HG03521 (cell line): ENCODE data around the gene TNP1.

Experiments used
- ATAC-seq: cut with Tn5 transposase; IDR thresholded peaks from one replicate; pipeline ENCODE4 v1.9.1; 2021; ENCODE audit warnings: mild to moderate bottlenecking, moderate library complexity; ENCODE audit not compliant: unreplicated experiment

Gene TNP1, protein sequence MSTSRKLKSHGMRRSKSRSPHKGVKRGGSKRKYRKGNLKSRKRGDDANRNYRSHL

DNA sequence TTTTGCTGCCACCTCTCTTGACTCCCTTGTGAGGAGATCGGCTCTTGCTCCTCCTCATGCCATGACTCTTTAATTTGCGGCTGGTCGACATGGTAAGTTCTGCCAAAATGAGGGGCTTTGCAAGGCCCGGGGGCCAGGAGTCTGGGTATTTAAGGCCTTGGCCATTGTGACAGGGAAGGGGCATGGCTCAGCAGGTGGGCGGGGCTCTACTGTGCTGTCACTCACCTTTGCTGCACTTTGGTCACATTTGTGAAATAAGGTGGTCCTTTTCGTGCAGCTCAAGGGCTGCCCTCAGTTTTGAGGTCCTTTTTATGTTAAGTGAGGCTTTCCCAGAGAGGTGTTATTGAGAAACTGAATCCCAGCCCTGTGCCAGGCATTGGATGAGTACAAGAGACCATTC, at the start of gene TNP1:
Gene TNP1 (minus strand): TSS at position 121 of the 400 bp plus-strand sequence. CDS start 30 bp downstream, at position 91.
- no peak for ATAC-seq

DNA sequence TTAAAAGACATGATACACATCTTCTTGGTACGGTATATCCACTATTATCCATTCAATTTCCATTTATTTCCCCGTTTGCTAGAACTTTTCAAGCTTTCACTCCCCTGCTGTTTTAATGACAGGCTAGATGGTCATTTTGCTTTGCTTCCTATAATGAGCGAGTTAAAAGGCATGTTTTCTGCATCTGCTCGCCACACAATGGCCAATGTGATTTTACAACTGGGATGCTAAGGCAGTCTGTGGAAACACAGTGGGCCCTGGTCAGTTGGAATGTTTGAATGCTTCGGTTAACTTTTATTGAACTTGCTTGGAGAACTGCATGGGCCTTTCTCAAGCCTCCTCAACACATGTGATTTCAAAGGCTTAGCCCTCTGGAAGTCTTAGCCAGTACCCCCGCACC, 48.4 kb upstream of the TNP1 start:
- no peak for ATAC-seq

DNA sequence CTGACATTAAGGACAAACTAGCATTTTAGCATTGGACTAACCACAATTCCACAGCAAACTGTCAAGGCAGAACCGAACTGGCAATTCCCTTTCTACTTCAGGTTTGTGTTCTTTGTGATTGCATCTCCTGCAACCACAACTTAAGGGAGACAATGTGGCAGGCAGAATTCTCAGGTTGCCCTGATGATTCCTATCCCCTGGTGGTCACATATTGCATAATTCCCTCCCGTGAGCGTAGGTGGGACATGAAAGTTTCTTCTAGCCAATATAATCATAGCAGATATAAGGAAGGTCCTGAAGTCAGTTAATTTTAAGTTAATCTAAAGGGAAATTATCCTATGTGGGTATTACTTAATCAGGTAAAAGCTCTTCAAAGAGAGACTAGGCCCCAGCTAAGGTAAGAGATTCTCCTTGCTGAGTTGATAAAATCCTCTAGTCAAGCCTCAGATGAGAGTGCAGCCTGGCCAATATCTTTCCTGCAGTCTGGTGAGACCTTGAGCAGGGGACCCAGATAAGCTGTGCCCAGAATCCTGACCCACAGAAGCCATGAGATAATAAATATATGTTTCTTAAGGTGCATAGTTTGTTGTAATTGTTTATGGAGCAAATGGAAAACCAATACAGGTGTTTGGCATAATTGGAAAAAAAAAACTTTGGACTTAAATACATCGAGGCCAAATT, 45.9 kb upstream of the TNP1 start:
- no peak for ATAC-seq

DNA sequence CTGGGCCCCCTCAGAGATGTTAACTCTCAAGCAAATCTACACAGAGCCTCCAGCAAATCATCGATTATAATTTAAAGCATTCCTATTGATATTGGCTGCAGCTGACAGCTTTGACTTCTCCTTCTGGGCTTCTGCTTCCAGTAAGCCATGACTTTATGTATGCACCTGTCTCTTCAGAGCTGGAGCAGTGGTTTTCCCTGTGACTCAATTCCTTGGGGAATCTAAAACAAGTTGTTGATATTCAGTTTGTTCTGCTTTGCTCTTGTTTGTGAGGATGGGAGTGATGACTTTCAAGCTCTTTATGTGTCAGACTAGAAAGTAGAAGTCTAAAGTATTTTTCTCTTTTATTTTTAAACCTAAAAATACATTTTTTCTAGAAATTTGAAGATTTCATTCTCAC, 45.1 kb upstream of the TNP1 start:
- no peak for ATAC-seq

DNA sequence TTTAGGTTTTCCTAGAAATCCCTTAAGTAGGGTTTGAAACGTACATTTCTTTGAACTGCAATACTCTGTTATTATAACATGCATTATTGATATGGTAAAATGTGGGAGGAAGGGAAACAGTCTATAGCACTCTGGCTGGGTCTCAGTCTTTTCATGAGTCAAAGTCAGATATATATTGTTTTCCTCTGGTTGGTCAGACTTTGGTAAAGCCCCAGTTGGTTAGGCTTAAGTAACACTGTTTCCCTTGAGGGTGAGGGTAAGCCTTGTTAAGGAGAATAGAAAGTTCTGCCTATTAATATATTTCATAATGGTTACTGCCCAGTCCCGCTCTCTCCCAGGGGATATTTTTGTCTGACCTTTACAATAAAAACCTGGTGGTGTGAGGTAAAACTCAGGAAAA, 44.7 kb upstream of the TNP1 start:
- no peak for ATAC-seq

DNA sequence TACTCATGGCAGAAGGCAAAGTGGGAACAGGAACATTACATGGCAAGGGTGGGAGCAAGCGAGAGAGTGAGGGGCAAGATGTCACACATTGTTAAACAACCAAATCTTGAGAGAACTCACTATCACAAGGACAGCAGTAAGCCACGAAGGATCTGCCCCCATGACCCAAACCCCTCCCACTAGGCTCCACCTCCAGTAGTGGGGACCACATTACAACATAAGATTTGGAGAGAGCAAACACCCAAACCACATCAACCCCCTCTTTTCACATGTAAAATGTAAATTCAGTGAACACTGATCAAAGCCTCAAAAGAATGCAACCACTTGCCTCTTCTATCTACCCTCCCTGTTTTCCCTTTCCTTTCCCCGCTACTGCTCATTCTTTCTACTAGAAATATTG, 43.6 kb upstream of the TNP1 start:
- no peak for ATAC-seq

DNA sequence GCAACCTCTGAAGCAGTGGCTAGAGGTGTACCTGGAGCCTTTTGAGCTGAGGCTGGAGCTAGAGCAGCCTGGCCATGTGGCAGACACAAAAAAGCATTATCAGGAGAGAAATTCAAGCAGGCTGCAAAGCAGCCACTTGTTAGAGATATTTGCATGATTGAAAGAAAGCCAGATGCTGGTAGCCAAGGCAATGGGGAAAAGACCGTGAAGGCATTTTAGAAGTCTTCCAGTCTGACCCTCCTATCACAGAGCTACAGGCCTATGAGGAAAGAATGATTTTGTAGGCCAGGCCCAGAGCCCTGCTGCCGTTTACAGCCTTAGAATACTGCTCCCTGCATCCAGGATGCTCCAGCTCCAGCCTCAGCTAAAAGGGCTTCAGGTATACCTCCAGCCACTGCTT, 41.4 kb upstream of the TNP1 start:
- no peak for ATAC-seq

DNA sequence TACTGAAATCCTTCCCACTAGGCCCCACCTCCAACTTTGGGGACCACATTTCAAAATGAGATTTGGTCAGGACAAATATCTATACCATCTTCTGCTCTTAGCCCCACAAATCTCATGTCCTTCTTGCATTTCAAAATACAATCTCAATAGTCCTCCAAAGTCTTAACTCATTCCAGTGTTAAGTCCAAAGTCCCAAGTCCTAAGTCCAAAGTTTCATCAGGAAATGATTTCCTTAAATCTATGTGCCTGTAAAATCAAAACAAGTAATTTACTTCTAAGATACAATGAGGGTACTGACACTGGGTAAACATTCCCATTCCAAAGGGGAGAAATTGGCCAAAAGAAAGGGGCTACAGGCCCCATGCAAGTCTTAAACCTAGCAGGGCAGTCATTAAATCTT, 40.5 kb upstream of the TNP1 start:
- ATAC-seq: no peak

DNA sequence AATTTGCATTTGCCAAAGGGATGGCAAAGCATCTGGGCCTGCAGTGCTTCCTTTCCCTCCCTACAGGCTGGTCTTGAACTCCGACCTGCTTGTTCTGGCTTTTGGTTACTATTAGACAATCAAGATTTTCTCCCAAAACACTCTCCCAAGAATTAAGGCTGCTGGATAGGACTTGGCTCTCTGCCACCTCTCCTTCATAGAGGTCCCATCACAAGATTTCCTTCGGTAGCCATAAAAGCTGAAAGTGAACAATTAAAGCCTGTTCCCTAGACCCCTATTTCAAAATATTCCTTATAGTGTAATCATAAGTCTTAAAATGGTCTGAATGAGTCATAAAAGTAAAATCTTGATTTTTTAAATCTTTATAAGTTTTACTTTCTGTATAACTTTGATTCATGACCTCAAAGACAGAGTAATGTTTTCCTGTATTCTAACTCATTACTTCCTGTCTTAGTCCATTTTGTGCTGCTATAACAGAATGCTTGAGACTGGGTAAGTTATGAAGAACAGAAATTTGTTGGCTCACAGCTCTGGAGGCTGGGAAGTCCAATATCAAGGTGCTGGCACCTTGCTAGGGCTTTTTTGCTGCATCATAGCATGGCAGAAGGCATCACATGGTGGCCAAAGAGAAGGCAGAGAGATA, 37.8 kb upstream of the TNP1 start:
- ATAC-seq: no peak

DNA sequence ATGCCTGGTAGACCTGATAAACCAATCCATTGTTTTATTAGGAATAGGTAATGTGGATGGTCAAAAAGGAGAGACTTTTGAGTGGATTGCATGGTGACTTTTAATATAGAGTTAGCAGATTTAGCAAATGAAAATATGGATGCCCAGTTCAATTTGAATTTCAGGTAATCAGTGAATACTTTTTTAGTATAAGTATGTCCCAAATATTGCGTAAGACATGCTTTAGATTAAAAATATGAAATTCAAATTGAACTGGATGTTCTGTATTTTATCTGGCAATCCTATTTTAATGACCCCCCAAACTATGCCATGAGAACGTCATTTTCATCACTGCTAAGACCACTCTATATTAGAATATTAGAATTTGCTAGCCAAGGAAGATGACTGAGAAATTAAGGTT, 30.3 kb upstream of the TNP1 start:
- no peak for ATAC-seq

DNA sequence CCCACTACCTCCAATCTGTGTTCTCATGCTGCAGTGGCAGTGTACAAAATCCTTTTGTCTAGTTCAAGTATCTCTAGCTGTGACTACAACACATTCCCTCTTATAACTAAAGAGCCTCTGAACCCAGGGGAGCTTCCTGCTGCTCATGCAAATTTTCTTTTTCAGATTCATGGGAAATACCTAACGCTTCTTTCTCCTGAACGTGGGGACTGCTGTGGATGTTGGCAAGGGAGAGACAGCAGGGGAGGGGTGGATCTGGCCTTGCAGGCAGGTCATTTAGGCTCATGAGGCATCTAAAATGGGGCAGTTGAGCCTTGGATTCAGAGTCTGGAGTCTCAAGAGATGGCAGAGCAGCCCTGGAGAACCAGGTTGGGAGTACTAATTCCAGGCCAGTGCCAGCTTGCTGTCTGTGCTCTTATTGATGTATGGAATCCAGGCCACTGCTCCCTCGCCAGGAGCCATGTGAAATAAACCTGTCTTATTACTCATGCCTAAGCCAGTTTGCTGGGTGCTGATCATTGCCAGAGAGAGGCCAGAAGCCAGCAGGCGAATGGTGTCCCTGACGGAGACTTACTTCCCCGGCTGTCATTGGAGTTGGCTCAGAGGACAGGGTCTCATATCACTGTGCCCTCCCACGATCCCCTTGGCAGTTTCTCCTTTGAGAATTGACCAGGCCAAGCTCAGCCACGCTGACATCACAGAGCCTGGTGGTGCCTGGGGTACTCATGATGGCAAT, 29.2 kb upstream of the TNP1 start:
- no peak for ATAC-seq

DNA sequence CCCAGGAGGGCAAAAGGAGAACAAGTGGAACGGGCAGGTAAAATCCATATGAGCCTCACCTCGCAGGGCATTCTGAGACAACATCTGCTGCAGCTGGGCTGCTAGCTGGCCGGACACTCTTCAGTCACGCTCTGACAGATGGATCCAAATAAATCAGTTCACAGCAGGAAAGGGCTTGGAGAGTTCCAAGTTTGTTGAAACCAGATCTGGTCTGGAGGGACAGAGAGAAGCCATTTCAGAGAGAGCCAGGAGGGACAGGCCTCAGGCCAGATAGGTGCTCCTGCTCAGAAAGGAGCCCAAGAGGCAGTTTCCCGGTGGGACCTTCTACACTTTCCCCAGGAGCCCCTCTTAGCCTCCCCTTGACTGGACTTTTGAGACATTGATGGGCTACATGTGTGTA, 28.2 kb upstream of the TNP1 start:
- ATAC-seq: no peak

DNA sequence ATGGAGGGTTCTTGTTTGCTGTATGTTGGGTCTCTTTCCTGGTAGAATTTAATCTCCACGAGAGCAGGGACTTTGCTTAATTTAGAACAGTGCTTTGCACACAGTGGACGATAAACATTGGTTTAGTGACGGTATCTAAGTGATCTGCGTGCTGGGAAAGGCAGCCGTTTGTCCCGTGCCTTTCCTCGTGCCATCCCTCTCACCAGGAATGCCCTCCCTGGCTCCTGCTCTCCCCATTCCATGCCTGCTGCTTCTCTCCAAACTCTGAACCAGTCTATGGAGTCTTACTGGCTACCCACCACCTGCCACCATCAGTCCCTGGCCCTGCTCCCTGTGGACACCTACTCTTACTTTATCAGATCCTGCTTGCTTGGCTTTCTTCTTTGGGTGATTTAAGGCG, 27.3 kb upstream of the TNP1 start:
- ATAC-seq: no peak

DNA sequence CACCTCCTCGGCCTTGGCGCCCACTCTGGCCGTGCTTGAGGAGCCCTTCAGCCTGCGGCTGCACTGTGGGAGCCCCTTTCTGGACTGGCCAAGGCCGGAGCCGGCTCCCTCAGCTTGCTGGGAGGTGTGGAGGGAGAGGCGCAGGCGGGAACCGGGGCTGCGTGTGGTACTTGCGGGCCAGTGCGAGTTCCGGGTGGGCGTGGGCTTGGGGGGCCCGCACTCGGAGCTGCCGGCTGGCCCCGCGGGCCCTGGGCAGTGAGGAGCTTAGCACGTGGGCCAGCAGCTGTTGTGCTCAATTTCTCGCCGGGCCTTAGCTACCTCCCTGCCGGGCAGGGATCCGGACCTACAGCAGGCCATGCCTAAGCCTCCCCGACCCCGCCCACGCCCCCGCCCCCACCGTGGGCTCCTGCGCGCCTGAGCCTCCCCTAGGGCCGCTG, 25.3 kb upstream of the TNP1 start:
- no peak for ATAC-seq

DNA sequence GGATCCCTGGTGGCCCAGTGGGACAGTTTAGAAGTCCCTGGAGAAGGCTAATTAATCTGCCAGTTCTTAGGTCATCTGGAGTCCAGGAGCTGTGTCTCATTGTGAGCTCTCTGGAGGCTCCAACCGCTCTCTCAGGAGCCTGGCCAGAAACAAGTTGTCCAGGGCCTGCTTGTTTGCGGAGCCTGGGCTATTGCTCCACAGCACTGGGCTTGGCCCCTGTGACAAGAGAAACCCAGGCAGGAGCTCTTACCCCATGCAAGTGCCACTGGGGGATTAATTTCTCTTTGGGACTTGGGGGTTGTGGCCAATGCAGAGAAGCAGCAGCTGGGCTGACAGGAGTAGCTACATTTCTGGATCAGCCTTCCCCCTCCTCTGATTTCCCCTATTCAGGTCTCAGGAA, 24.5 kb upstream of the TNP1 start:
- no peak for ATAC-seq

DNA sequence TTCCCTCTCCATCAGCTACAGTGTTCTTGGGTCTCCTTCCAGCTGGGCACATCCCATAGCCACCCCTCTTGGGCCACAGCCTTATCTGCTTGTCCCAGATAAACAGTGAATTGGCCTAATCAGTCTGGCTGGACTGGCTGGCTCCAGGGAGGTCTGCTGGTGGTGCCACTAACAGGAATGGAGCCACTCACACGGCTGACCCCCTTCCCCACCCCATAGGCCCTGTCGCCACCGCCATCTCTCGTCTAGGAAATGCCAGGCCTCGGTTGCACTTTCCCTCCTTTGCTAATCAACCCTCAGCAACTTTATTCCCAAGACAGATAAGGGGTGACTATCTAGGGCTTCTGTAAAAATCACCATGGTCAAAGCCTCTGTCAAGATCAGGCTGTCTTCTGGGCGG, 23.0 kb upstream of the TNP1 start:
- ATAC-seq: no peak

DNA sequence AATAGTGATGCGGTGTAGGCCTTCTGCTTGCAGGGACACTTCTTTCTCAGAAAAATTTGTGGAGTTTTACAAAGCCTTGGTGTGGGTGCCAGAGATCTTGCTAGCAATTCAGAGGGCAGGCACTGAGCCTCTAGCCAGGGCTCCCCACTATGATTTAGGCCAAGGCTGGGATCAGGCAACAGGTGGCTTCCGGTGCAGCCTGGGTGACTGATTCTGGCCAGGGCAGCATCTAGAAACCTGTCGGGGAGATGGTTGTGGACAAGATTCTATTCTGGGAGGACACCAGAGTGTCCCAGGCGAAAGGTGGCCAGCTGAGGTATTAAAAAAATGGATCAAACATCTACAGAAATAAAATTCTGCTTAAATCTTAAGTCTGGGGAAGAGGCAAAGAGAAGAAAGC, 21.5 kb upstream of the TNP1 start:
- no peak for ATAC-seq

DNA sequence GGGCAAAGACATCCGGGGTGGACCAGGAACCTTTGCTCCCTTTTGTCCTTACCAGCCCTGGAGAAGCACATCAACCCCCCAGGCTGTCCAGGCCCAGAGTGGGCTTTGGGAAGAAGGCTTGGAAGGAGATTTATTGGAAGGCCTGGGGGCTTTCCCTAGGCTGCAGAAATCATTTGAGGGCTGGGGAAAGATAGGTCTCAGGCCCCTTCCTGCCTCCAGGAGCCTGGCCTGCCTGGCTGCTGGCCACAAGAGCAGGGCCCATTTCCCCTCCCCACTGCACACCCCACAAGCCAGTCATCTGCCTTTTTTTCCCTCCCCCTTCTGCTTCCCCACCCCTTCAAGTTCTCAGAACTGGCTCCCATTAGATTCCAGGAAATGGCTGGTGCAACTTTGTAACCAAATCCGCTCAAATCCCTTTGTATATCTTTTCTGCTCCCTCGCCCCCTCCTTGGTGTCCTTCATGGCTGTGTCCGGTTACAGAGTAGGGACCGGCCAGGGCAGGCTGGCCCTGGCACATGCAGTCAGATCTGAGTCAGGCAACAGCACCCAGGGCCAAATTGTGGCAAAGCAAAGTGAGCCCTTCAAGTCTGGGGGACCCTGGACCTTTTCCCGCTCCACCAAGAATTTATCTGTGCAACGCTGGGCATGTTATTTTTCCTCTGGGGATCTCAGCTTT, 20.8 kb upstream of the TNP1 start:
- no peak for ATAC-seq

DNA sequence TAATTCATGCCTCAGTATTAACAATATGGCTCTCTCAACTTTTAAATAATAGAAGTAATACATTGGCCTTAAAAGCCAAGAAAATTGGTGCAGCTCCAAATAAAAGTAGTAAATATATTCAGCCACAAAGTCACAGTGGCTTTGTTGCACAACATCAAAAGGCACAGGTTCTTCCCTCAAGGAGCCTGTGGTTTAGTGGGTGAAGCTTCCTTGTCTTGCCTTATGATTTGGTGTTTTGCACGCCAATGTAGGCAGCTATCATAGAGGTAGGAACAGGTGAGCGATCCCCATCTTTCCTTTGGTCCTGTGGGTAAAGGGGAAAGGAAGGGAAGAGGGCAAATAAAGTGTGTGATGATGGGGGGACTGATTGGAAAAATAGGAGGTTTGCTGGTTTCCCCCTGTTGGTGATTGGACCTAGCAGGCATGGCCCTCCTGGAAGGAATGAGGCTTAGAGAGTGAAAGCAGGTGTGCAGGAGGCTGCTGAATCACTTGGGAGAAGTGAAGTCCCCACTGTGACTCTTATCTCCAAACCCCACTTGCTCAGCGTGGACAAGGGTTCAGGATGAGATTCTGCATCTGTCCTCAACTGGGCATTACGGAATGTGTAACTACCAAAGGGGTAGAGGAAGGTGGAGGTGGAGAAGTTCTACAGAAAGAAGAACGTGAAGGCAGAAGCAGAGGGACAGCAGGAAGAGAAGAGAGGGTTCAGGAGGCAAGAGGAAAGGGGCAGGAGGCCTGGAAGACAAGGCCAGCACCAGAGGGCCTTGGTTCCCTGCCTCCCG, 20.1 kb upstream of the TNP1 start:
- no peak for ATAC-seq

DNA sequence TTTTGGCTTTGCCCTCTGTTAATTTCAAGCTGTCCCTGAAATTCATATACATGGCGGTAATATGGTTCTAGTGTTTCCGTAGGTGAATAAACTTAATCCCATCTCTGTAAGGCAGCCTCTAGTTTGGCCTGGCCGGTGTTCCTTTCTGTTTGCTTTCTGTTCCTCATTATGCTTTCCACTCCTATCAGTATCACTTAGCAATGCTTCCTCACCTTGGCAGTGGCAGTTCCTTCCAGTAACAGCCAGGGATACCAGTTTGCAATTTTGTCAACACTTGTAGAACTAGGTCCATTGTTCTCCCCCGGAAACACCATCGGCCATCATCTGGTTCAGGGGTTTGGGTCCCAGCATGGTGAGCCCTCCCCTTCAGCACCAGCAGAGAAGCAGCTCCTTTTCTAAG, 18.2 kb upstream of the TNP1 start:
- no peak for ATAC-seq

DNA sequence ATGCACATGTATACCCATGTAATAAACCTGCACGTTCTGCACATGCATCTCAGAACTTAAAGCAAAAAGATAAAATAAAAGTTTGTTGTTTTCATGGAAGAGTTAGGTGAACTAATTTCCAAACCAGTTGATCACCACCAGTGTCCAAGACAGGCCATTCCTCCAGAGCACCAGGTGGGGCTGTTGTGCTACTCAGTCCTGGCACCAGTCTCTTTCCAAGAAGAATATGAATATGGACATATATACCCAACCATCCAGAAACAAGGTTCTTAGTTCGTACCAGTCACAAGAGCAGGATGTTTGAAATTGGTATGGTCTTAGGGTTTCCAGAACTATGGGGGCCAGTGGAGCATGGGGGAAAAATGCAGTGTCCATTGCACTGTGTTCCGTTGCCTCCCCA, 17.2 kb upstream of the TNP1 start:
- ATAC-seq: no peak
